Measurements from ENCODE around the gene TJP2.

DNA sequence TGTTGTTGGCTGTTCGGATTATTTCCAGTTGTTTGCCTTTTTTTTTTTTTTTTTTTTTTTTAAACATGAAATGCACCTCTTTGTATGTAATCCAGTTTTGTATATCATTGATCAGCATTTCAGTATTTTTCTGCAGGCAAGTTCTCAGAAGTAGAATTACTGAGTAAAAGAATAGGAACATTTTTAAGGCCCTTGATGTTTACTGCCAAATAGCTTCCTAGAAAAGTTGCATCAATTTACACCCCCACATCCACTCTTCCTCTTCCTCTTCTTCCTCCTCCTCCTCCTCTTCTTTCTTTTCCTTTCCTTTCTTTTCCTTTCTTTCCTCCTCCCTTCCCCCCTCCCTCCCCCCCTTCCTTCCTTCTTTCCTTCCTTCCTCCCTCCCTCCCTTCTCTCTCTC is 81.5 kb downstream of the TJP2 start:
- TF ChIP-seq, protein P1, sequence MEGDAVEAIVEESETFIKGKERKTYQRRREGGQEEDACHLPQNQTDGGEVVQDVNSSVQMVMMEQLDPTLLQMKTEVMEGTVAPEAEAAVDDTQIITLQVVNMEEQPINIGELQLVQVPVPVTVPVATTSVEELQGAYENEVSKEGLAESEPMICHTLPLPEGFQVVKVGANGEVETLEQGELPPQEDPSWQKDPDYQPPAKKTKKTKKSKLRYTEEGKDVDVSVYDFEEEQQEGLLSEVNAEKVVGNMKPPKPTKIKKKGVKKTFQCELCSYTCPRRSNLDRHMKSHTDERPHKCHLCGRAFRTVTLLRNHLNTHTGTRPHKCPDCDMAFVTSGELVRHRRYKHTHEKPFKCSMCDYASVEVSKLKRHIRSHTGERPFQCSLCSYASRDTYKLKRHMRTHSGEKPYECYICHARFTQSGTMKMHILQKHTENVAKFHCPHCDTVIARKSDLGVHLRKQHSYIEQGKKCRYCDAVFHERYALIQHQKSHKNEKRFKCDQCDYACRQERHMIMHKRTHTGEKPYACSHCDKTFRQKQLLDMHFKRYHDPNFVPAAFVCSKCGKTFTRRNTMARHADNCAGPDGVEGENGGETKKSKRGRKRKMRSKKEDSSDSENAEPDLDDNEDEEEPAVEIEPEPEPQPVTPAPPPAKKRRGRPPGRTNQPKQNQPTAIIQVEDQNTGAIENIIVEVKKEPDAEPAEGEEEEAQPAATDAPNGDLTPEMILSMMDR (IDR thresholded peaks at IDR 0.05) = no peak
- TF ChIP-seq POLR2AphosphoS5 (IDR thresholded peaks at IDR 0.05) (no peak), POLR2A (IDR thresholded peaks at IDR 0.05) (no peak)

Measured in suprapubic skin (tissue), 4 donors.